WERI-Rb-1 (cell line): ENCODE data around the gene ZNF653.

ENCODE experiments used
- DNase-seq: peaks from one replicate; pipeline ENCODE4 v3.0.0-alpha.2; 2020
- H3K27ac ChIP-seq: fragments of 250-450 bp; sonication (Bioruptor Pico); 2 replicates; pipeline ENCODE4 v1.5.1; 2020; ENCODE audit warnings: mild to moderate bottlenecking, moderate library complexity
- H3K27me3 ChIP-seq: fragments of 250-450 bp; sonication (Bioruptor Pico); 2 replicates; pipeline ENCODE4 v1.5.1; 2021; ENCODE audit warnings: mild to moderate bottlenecking, low read depth, moderate library complexity; ENCODE audit not compliant: insufficient read depth, severe bottlenecking
- H3K36me3 ChIP-seq: fragments of 250-450 bp; sonication (Bioruptor Pico); 2 replicates; pipeline ENCODE4 v1.5.1; 2020; ENCODE audit warnings: mild to moderate bottlenecking, moderate library complexity
- H3K4me3 ChIP-seq: 2 replicates; pipeline ENCODE4 v1.5.1; 2011; ENCODE audit warnings: low read depth, mild to moderate bottlenecking, control low read depth, low read length
- H3K9me3 ChIP-seq: fragments of 250-450 bp; sonication (Bioruptor Pico); 2 replicates; pipeline ENCODE4 v1.5.1; 2021; ENCODE audit warnings: mild to moderate bottlenecking, moderate library complexity; ENCODE audit not compliant: severe bottlenecking
- TF ChIP-seq, protein P1 (sequence below): IDR thresholded peaks from 2 replicates; pipeline ENCODE4 v1.5.1; 2011; ENCODE audit warnings: low read depth, mild to moderate bottlenecking, control low read depth, inconsistent platforms, low read length

ZNF653 gene

DNA sequence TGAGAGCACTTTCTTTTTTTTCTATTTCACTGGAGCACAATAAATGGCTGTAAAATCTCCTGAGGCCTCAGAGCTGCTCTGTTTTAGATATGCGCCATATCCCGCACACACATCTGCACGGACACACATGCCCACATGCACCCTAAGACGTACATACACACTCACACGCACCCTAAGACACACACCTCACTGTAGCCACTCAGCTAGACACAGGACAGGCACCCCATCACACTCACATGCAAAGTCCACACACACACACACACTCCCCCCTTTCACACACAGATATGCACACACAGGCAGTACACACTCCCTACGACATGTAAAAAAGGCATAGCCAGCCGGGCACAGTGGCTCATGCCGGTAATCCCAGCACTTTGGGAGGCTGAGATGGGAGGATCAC is 44.6 kb upstream of the ZNF653 start:
- no peak for DNase-seq
- TF ChIP-seq, protein P1, sequence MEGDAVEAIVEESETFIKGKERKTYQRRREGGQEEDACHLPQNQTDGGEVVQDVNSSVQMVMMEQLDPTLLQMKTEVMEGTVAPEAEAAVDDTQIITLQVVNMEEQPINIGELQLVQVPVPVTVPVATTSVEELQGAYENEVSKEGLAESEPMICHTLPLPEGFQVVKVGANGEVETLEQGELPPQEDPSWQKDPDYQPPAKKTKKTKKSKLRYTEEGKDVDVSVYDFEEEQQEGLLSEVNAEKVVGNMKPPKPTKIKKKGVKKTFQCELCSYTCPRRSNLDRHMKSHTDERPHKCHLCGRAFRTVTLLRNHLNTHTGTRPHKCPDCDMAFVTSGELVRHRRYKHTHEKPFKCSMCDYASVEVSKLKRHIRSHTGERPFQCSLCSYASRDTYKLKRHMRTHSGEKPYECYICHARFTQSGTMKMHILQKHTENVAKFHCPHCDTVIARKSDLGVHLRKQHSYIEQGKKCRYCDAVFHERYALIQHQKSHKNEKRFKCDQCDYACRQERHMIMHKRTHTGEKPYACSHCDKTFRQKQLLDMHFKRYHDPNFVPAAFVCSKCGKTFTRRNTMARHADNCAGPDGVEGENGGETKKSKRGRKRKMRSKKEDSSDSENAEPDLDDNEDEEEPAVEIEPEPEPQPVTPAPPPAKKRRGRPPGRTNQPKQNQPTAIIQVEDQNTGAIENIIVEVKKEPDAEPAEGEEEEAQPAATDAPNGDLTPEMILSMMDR = no peak
- Histone ChIP-seq H3K9me3 (no peaks in the 10 kb centered on the region), H3K4me3 (no peak overlapping the region), H3K27ac (no peak overlapping the region), H3K36me3 (peaks cover 26% of the 10 kb centered on the region), H3K27me3 (no peaks in the 10 kb centered on the region)

DNA sequence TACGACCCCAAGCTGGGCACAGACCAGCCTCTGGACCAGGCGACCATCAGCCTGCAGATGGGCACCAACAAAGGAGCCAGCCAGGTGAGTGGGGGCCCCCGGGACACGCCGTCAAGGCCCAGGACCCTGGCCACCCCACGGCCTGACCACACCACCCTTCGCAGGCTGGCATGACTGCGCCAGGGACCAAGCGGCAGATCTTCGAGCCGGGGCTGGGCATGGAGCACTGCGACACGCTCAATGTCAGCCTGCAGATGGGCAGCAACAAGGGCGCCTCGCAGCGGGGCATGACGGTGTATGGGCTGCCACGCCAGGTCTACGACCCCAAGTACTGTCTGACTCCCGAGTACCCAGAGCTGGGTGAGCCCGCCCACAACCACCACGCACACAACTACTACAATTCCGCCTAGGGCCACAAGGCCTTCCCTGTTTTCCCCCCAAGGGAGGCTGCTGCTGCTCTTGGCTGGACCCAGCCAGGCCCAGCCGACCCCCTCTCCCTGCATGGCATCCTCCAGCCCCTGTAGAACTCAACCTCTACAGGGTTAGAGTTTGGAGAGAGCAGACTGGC is 43.8 kb upstream of the ZNF653 start:
- Histone ChIP-seq H3K27ac (no peak overlapping the region), H3K27me3 (no peaks in the 10 kb centered on the region), H3K4me3 (no peak overlapping the region), H3K9me3 (no peaks in the 10 kb centered on the region), H3K36me3 (peaks cover 23% of the 10 kb centered on the region)
- DNase-seq = no peak
- TF ChIP-seq, protein P1 = no peak

DNA sequence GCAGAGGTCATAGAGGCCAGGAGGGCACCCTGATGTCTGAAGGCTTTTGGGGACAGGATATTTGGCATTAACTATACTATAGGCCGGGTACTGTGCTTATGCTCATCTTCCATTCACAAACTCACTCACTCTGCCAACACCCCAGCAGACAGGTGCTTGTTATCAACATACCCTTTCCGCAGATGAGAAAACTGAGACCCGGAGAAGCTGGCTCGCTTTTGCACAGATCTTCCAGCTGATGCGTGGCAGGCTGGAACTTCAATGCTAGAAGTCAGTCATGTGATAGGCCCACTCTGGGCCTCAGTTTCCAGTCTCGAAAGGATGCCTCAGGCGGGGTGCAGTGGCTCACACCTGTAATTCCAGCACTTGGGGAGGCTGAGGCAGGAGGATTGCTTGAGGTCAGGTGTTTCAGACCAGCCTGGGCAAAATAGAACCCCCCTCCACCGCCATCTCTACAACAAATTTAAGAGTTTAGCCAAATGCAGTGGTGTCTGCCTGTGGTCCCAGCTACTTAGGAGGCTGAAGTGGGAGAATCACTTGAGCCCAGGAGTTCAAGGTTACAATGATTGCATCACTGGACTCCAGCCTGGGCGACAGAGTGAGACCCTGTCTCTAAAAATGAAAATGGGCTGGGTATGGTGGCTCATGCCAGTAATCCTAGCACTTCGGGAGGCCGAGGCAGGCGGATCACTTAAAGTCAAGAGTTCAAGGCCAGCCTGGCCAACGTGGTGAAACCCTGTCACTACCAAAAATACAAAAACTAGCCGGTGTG is 42.5 kb upstream of the ZNF653 start:
- no peak overlapping the region for H3K4me3 ChIP-seq
- no peaks in the 10 kb centered on the region for H3K27me3 ChIP-seq
- H3K27ac ChIP-seq = no peak overlapping the region
- no peak for DNase-seq
- peaks cover 10% of the 10 kb centered on the region for H3K36me3 ChIP-seq
- H3K9me3 ChIP-seq = no peaks in the 10 kb centered on the region
- TF ChIP-seq, protein P1 = no peak

DNA sequence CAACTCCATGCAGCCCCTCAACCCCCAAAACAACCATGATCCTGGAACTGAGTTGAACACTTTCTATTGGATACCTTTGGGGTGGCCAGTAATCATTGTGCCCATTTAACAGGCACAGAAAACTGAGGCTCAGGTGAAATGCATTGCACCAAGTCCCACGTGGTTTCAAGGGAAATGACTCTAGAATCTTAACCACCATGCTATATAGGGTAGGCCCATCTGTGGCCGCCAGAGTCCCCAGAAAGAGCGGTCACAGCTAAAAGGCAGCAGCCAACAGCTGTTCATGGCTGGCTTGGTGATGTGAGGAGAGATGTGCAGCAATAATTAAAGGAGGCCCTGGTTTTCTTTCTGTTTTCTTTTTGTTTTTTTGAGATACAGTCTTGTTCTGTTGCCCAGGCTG is 35.6 kb upstream of the ZNF653 start:
- Histone ChIP-seq H3K27me3 (no peaks in the 10 kb centered on the region), H3K9me3 (no peaks in the 10 kb centered on the region), H3K27ac (no peak overlapping the region), H3K36me3 (no peaks in the 10 kb centered on the region), H3K4me3 (no peak overlapping the region)
- TF ChIP-seq, protein P1 = no peak
- DNase-seq = no peak

DNA sequence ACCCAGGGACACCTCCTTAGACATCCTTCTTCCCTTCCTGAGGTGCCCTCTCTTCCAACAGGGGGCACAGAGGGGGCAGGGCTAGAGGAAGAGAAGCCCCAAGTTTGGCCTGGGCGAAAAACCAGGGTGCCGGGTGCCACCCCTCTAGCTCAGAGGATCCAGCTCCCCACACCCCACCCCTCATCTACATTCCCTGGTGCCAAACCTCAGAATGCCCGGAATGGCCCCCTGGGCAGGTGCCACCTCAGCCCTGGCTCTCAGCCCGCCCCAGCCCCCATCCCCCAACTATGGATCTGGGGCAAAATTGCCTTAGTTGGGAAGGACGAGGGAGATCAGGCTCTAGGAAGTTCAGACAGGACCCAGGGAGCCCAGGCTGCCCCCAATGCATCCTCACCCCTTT is 35.0 kb upstream of the ZNF653 start:
- no peaks in the 10 kb centered on the region for H3K9me3 ChIP-seq
- no peak overlapping the region; the same call in 1 of the 2 replicates for H3K27ac ChIP-seq
- no peaks in the 10 kb centered on the region for H3K36me3 ChIP-seq
- H3K4me3 ChIP-seq = no peak overlapping the region
- no peak for DNase-seq
- TF ChIP-seq, protein P1 = no peak
- no peaks in the 10 kb centered on the region for H3K27me3 ChIP-seq
